ENCODE measurements around the gene SMAD1.

SMAD1 gene

GRCh38 chr4:145503486-145504072, 21.9 kb downstream of the SMAD1 start:
- Histone ChIP-seq H3K9me3 (ENCODE audit: control insufficient read depth in 1 of 2, low read length in 2 of 2) (no peaks in the 10 kb centered on the region), H3K4me1 (ENCODE audit: control insufficient read depth in 1 of 2, insufficient read depth in 2 of 2, low read length in 2 of 2) (peaks cover 3 to 25% of the 10 kb centered on the region in 2 donors), H3K36me3 (ENCODE audit: control insufficient read depth in 1 of 2, insufficient read depth in 2 of 2, low read length in 2 of 2) (no peaks in the 10 kb centered on the region), H3K27me3 (ENCODE audit: low read depth, low read length) (no peaks in the 10 kb centered on the region), H3K27ac (ENCODE audit: low read length) (no peak overlapping the region), H3K4me3 (ENCODE audit: low read depth in 1 of 2, low read length in 2 of 2) (no peak overlapping the region)

DNA sequence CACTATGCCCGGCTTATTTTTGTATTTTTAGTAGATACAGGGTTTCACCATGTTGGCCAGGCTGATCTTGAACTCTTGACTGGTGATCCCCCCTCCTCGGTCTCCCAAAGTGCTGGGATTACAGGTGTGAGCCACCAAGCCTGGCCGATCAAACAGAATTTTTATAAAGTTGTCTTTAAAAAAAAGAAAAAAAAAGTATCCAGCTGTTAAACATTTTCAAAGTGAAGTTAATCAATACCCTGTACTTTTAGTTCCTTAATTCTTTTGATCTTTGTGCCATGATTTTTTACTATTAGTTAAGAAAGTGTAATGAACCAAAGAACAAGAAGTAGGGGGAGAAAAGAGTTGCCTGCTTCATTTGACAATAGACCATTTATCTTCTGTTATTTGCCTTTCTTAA, 24.3 kb downstream of the SMAD1 start:
- Histone ChIP-seq H3K4me1 (ENCODE audit: control insufficient read depth in 1 of 2, insufficient read depth in 2 of 2, low read length in 2 of 2) (peaks cover 3 to 20% of the 10 kb centered on the region in 2 donors), H3K27me3 (ENCODE audit: low read depth, low read length) (no peaks in the 10 kb centered on the region), H3K4me3 (ENCODE audit: low read depth in 1 of 2, low read length in 2 of 2) (no peak overlapping the region), H3K27ac (ENCODE audit: low read length) (no peak overlapping the region), H3K9me3 (ENCODE audit: control insufficient read depth in 1 of 2, low read length in 2 of 2) (no peaks in the 10 kb centered on the region), H3K36me3 (ENCODE audit: control insufficient read depth in 1 of 2, insufficient read depth in 2 of 2, low read length in 2 of 2) (no peaks in the 10 kb centered on the region)

- H3K4me1 ChIP-seq (ENCODE audit: control insufficient read depth in 1 of 2, insufficient read depth in 2 of 2, low read length in 2 of 2), result peaks cover 3 to 13% of the 10 kb centered on the region in 2 donors
Measured at GRCh38 chr4:145507636-145508035, 26.0 kb downstream of the SMAD1 start.

DNA sequence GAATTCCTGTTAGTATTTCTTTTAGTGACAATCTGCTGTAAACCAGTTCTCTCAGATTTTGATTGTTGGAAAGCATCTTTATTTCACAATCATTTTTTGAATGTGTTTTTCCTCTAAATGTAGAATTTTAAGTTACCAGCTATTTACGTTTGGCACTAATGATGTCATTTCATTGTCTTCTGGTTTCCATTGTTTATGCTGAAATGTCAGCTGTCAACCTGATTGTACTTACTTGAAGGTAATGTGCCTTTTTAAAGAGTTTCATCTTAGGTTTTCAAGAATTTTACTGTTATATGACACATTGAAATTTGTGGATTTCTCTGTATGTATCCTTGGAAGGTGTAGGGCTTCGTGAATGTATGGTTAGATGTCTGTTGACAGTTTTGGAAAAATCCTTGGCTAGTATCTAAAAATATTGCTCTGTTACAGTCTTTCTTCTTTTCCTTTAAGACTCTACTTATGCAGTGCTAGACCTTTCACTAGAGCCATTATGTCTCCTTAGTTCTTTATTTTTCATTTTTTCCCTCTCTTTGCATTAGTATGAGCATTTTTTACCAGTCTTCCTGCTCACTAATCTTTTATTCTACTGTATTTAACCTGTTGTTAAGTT, 30.4 kb downstream of the SMAD1 start:
- H3K9me3 ChIP-seq (ENCODE audit: control insufficient read depth in 1 of 2, low read length in 2 of 2), result peaks cover 3 to 6% of the 10 kb centered on the region in 2 donors
- peaks cover 0 to 13% of the 10 kb centered on the region in 2 donors for H3K4me1 ChIP-seq (ENCODE audit: control insufficient read depth in 1 of 2, insufficient read depth in 2 of 2, low read length in 2 of 2)
- H3K36me3 ChIP-seq (ENCODE audit: control insufficient read depth in 1 of 2, insufficient read depth in 2 of 2, low read length in 2 of 2), result peaks cover 0 to 5% of the 10 kb centered on the region in 2 donors
- no peak overlapping the region for H3K27ac ChIP-seq (ENCODE audit: low read length)
- no peak overlapping the region for H3K4me3 ChIP-seq (ENCODE audit: low read depth in 1 of 2, low read length in 2 of 2)
- H3K27me3 ChIP-seq (ENCODE audit: low read depth, low read length), result no peaks in the 10 kb centered on the region

More at GRCh38 chr4:145507636-145508035, 26.0 kb downstream of the SMAD1 start:
- no peaks in the 10 kb centered on the region for H3K27me3 ChIP-seq (ENCODE audit: low read depth, low read length)
- H3K4me3 ChIP-seq (ENCODE audit: low read depth in 1 of 2, low read length in 2 of 2), result no peak overlapping the region
- peaks cover 2 to 3% of the 10 kb centered on the region in 2 donors for H3K9me3 ChIP-seq (ENCODE audit: control insufficient read depth in 1 of 2, low read length in 2 of 2)
- no peaks in the 10 kb centered on the region for H3K36me3 ChIP-seq (ENCODE audit: control insufficient read depth in 1 of 2, insufficient read depth in 2 of 2, low read length in 2 of 2)
- H3K27ac ChIP-seq (ENCODE audit: low read length), result no peak overlapping the region

- H3K9me3 ChIP-seq (ENCODE audit: control insufficient read depth in 1 of 2, low read length in 2 of 2), result peaks cover 3 to 6% of the 10 kb centered on the region in 2 donors
- H3K36me3 ChIP-seq (ENCODE audit: control insufficient read depth in 1 of 2, insufficient read depth in 2 of 2, low read length in 2 of 2), result peaks cover 0 to 5% of the 10 kb centered on the region in 2 donors
- no peak overlapping the region for H3K4me3 ChIP-seq (ENCODE audit: low read depth in 1 of 2, low read length in 2 of 2)
Measured at GRCh38 chr4:145513020-145513621, 31.5 kb downstream of the SMAD1 start.

GRCh38 chr4:145520172-145520571, 38.5 kb downstream of the SMAD1 start:
- H3K9me3 ChIP-seq (ENCODE audit: control insufficient read depth in 1 of 2, low read length in 2 of 2), result no peaks in the 10 kb centered on the region
- peaks cover 0 to 5% of the 10 kb centered on the region in 2 donors for H3K4me1 ChIP-seq (ENCODE audit: control insufficient read depth in 1 of 2, insufficient read depth in 2 of 2, low read length in 2 of 2)
- no peaks in the 10 kb centered on the region for H3K36me3 ChIP-seq (ENCODE audit: control insufficient read depth in 1 of 2, insufficient read depth in 2 of 2, low read length in 2 of 2)

More at GRCh38 chr4:145513020-145513621, 31.5 kb downstream of the SMAD1 start:
- H3K27me3 ChIP-seq (ENCODE audit: low read depth, low read length), result no peaks in the 10 kb centered on the region
- no peak overlapping the region for H3K27ac ChIP-seq (ENCODE audit: low read length)
- peaks cover 0 to 10% of the 10 kb centered on the region in 2 donors for H3K4me1 ChIP-seq (ENCODE audit: control insufficient read depth in 1 of 2, insufficient read depth in 2 of 2, low read length in 2 of 2)

GRCh38 chr4:145521282-145521681, 39.6 kb downstream of the SMAD1 start:
- Histone ChIP-seq H3K4me1 (ENCODE audit: control insufficient read depth in 1 of 2, insufficient read depth in 2 of 2, low read length in 2 of 2) (peaks cover 0 to 13% of the 10 kb centered on the region in 2 donors), H3K27me3 (ENCODE audit: low read depth, low read length) (no peaks in the 10 kb centered on the region), H3K36me3 (ENCODE audit: control insufficient read depth in 1 of 2, insufficient read depth in 2 of 2, low read length in 2 of 2) (no peaks in the 10 kb centered on the region), H3K4me3 (ENCODE audit: low read depth in 1 of 2, low read length in 2 of 2) (no peak overlapping the region), H3K27ac (ENCODE audit: low read length) (no peak overlapping the region), H3K9me3 (ENCODE audit: control insufficient read depth in 1 of 2, low read length in 2 of 2) (no peaks in the 10 kb centered on the region)

More at GRCh38 chr4:145520172-145520571, 38.5 kb downstream of the SMAD1 start:
- H3K4me3 ChIP-seq (ENCODE audit: low read depth in 1 of 2, low read length in 2 of 2), result no peak overlapping the region
- no peak overlapping the region for H3K27ac ChIP-seq (ENCODE audit: low read length)
- no peaks in the 10 kb centered on the region for H3K27me3 ChIP-seq (ENCODE audit: low read depth, low read length)

GRCh38 chr4:145523117-145523516, 41.5 kb downstream of the SMAD1 start:
- Histone ChIP-seq H3K36me3 (ENCODE audit: control insufficient read depth in 1 of 2, insufficient read depth in 2 of 2, low read length in 2 of 2) (no peaks in the 10 kb centered on the region), H3K27me3 (ENCODE audit: low read depth, low read length) (no peaks in the 10 kb centered on the region), H3K27ac (ENCODE audit: low read length) (no peak overlapping the region), H3K9me3 (ENCODE audit: control insufficient read depth in 1 of 2, low read length in 2 of 2) (no peaks in the 10 kb centered on the region), H3K4me1 (ENCODE audit: control insufficient read depth in 1 of 2, insufficient read depth in 2 of 2, low read length in 2 of 2) (peaks cover 0 to 13% of the 10 kb centered on the region in 2 donors), H3K4me3 (ENCODE audit: low read depth in 1 of 2, low read length in 2 of 2) (no peak overlapping the region)

DNA sequence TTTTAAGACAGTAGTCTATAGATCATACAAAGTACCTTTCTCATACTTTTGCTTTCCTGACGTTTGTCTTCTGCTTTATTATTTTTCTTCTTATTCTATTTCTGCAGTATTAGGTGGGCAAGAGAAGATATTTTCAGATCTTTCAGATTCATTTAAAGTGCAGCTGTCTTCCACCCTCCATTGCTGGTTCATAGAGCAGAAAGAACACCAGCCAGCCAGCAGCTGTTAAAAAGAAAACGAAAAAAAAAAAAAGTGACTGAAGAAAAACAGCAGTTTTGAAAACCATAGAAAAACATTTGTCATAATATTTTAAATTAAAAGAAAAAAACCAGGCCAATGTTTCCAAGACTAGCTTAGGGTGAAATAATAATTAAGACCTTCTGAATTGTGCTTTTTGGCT, 42.9 kb downstream of the SMAD1 start:
- Histone ChIP-seq H3K4me3 (ENCODE audit: low read depth in 1 of 2, low read length in 2 of 2) (no peak overlapping the region), H3K27me3 (ENCODE audit: low read depth, low read length) (no peaks in the 10 kb centered on the region), H3K36me3 (ENCODE audit: control insufficient read depth in 1 of 2, insufficient read depth in 2 of 2, low read length in 2 of 2) (no peaks in the 10 kb centered on the region), H3K27ac (ENCODE audit: low read length) (no peak overlapping the region), H3K9me3 (ENCODE audit: control insufficient read depth in 1 of 2, low read length in 2 of 2) (no peaks in the 10 kb centered on the region), H3K4me1 (ENCODE audit: control insufficient read depth in 1 of 2, insufficient read depth in 2 of 2, low read length in 2 of 2) (peaks cover 0 to 21% of the 10 kb centered on the region in 2 donors)

- no peak overlapping the region for H3K27ac ChIP-seq (ENCODE audit: low read length)
- no peaks in the 10 kb centered on the region for H3K9me3 ChIP-seq (ENCODE audit: control insufficient read depth in 1 of 2, low read length in 2 of 2)
- H3K4me1 ChIP-seq (ENCODE audit: control insufficient read depth in 1 of 2, insufficient read depth in 2 of 2, low read length in 2 of 2), result peaks cover 0 to 22% of the 10 kb centered on the region in 2 donors
- no peaks in the 10 kb centered on the region for H3K27me3 ChIP-seq (ENCODE audit: low read depth, low read length)
- no peak overlapping the region for H3K4me3 ChIP-seq (ENCODE audit: low read depth in 1 of 2, low read length in 2 of 2)
- H3K36me3 ChIP-seq (ENCODE audit: control insufficient read depth in 1 of 2, insufficient read depth in 2 of 2, low read length in 2 of 2), result no peaks in the 10 kb centered on the region
Measured at GRCh38 chr4:145525291-145525740, 43.7 kb downstream of the SMAD1 start.

DNA sequence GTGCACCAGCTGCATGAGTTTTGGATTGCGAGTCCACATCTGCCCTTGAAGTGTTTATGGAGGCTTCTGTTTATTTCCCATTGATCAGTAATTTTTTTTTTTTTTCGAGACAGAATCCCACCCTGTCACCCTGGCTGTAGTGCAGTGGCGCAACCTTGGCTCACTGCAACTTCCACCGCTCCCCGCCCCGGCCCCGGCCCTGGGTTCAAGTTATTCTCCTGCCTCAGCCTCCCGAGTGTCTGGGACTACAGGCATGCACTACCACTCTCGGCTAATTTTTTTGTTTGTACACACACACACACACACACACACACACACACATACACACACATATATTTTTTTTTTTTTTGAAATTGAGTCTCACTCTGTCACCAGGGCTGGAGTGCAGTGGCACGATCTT, 46.1 kb downstream of the SMAD1 start:
- Histone ChIP-seq H3K27ac (ENCODE audit: low read length) (no peak overlapping the region), H3K4me1 (ENCODE audit: control insufficient read depth in 1 of 2, insufficient read depth in 2 of 2, low read length in 2 of 2) (peaks cover 0 to 26% of the 10 kb centered on the region in 2 donors)

More for the DNA sequence above, 46.1 kb downstream of the SMAD1 start:
- no peaks in the 10 kb centered on the region for H3K36me3 ChIP-seq (ENCODE audit: control insufficient read depth in 1 of 2, insufficient read depth in 2 of 2, low read length in 2 of 2)
- H3K27me3 ChIP-seq (ENCODE audit: low read depth, low read length), result no peaks in the 10 kb centered on the region
- H3K9me3 ChIP-seq (ENCODE audit: control insufficient read depth in 1 of 2, low read length in 2 of 2), result no peaks in the 10 kb centered on the region
- H3K4me3 ChIP-seq (ENCODE audit: low read depth in 1 of 2, low read length in 2 of 2), result no peak overlapping the region

All from muscle layer of duodenum (tissue), 2 donors.